HepG2 (cell line): Measurements from ENCODE around the gene FBXO24.

Experiments used
- JUN ChIP-seq: sonication (generic); formaldehyde crosslinking; IDR thresholded peaks from 2 replicates; pipeline ENCODE4 v1.4.0; 2020; ENCODE audit warnings: mild to moderate bottlenecking, missing genetic modification reagents
- KDM5B ChIP-seq: sonication (generic); formaldehyde crosslinking; IDR thresholded peaks from 2 replicates; pipeline ENCODE4 v1.4.0; 2020; ENCODE audit warnings: missing genetic modification reagents, mild to moderate bottlenecking, borderline replicate concordance
- KLF13 ChIP-seq: sonication (generic); formaldehyde crosslinking; IDR thresholded peaks from 2 replicates; pipeline ENCODE4 v1.4.0; 2020; ENCODE audit warnings: mild to moderate bottlenecking, missing genetic modification reagents
- POLR2A ChIP-seq, 2 experiments: IDR thresholded peaks; 2 replicates each; pipeline ENCODE4 v1.6.1; 2011; ENCODE audit warnings: low read depth in 2 of 2, low read length in 2 of 2, mild to moderate bottlenecking in 1 of 2, moderate library complexity in 1 of 2; ENCODE audit not compliant: insufficient read depth in 1 of 2
- YY1 ChIP-seq: IDR thresholded peaks from 2 replicates; pipeline ENCODE4 v1.6.1; 2011; ENCODE audit warnings: low read length, low read depth, moderate library complexity, mild to moderate bottlenecking; ENCODE audit not compliant: insufficient read depth, insufficient replicate concordance
- TF ChIP-seq, protein P1 (sequence below): sonication (generic); formaldehyde crosslinking; IDR thresholded peaks from 2 replicates; pipeline ENCODE4 v1.5.0; 2020; ENCODE audit warnings: mild to moderate bottlenecking, missing genetic modification reagents, moderate library complexity

DNA sequence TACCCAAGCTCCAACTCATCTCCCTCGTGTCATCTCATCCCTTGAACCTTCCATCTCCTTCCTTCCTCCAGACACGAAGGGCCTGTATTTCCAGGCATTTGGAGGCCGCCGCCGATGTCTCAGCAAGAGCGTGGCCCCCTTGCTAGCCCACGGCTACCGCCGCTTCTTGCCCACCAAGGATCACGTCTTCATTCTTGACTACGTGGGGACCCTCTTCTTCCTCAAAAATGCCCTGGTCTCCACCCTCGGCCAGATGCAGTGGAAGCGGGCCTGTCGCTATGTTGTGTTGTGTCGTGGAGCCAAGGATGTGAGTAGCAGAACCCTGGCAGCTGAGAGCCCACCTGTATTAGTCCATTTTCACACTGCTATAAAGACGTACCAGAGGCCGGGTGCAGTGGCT is 5.5 kb downstream of the FBXO24 start:
- TF ChIP-seq POLR2A (IDR thresholded peaks at IDR 0.05; ENCODE audit: insufficient read depth in 1 of 2, low read depth in 2 of 2, low read length in 2 of 2) (no peak), KLF13 (CRISPR knock-in tag) (no peak), YY1 (no peak), JUN (CRISPR knock-in tag) (no peak), KDM5B (CRISPR knock-in tag) (no peak)
- TF ChIP-seq, protein P1, sequence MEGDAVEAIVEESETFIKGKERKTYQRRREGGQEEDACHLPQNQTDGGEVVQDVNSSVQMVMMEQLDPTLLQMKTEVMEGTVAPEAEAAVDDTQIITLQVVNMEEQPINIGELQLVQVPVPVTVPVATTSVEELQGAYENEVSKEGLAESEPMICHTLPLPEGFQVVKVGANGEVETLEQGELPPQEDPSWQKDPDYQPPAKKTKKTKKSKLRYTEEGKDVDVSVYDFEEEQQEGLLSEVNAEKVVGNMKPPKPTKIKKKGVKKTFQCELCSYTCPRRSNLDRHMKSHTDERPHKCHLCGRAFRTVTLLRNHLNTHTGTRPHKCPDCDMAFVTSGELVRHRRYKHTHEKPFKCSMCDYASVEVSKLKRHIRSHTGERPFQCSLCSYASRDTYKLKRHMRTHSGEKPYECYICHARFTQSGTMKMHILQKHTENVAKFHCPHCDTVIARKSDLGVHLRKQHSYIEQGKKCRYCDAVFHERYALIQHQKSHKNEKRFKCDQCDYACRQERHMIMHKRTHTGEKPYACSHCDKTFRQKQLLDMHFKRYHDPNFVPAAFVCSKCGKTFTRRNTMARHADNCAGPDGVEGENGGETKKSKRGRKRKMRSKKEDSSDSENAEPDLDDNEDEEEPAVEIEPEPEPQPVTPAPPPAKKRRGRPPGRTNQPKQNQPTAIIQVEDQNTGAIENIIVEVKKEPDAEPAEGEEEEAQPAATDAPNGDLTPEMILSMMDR (CRISPR knock-in tag), result no peak
